ENCODE measurements around the gene ZNF521. TPM values are rescaled to one million over a fixed set of nuclear protein-coding genes. Genes with fewer than 3 reads are reported as not detected.

The ZNF521 gene
- polyA plus RNA-seq, 5 donors, result 32.9 to 56.8 (median 51.9) TPM

DNA sequence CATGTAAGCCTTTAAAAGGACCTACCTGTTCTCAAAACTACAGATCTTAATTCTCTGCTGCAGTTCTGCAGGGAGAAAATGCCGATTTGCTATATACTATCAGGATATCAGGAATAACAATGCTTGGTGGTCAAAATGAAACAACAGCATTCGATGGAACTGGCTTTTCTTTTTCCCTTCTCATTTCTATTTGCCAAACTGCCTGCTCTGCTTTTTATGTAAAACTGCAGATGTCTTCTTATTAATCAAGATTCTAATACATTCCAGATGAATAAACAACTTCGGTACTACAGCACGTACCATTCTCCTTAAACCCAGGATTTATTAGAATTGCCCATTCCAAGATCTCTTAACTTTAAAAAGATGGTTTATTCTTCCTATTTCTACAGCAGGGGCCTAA lies 100.9 kb downstream of the ZNF521 start:
- DNase-seq, result no peak

GRCh38 chr18:25250474-25250851 lies 101.5 kb downstream of the ZNF521 start:
- DNase-seq, result no peak

GRCh38 chr18:25248755-25249154 lies 103.2 kb downstream of the ZNF521 start:
- no peak for DNase-seq

DNA sequence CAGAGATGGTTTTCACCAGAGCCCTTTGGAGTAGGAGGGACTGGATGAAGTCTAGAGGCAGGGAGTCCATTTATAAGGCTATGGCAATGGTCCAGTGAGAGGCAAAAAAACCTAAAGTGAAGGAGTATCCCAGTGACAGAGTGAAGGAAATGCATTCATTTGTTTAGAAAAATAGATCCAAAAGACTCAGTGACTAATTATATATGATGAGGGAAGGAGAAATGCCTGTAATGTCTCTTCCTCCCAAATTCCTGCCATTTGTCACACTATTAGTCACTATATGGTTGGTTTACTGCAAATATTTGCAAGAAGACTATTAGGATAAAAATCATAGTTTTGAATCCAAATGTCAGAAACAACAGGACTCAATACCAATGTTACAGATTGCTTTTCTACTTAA lies 104.2 kb downstream of the ZNF521 start:
- no peak for DNase-seq

GRCh38 chr18:25244924-25245698 lies 106.9 kb downstream of the ZNF521 start:
- DNase-seq, result no peak

- DNase-seq, result no peak
These were observed 107.8 kb downstream of the ZNF521 start for GRCh38 chr18:25244170-25244569.

GRCh38 chr18:25243754-25244153 lies 108.2 kb downstream of the ZNF521 start:
- DNase-seq, result no peak

DNA sequence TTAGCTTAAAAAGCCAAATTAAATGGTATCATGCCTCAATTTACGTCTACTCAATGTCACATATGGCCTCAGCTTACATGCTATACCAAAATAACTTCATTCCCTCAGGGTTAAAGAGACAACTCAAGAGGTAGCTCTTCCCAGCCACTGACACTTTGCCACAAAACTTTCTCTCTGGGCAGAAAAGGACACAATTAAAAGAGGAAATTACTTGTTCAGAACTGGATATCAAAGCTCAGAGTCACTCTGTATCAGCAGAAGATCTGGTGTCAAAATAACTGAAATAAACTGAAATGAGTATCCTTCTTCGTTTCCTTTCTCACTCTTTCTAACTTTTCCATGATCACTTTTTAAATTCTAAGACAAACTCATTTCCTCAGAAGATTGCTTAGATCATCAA lies 108.7 kb downstream of the ZNF521 start:
- no peak for DNase-seq

GRCh38 chr18:25240420-25240770 lies 111.6 kb downstream of the ZNF521 start:
- DNase-seq, result no peak

DNA sequence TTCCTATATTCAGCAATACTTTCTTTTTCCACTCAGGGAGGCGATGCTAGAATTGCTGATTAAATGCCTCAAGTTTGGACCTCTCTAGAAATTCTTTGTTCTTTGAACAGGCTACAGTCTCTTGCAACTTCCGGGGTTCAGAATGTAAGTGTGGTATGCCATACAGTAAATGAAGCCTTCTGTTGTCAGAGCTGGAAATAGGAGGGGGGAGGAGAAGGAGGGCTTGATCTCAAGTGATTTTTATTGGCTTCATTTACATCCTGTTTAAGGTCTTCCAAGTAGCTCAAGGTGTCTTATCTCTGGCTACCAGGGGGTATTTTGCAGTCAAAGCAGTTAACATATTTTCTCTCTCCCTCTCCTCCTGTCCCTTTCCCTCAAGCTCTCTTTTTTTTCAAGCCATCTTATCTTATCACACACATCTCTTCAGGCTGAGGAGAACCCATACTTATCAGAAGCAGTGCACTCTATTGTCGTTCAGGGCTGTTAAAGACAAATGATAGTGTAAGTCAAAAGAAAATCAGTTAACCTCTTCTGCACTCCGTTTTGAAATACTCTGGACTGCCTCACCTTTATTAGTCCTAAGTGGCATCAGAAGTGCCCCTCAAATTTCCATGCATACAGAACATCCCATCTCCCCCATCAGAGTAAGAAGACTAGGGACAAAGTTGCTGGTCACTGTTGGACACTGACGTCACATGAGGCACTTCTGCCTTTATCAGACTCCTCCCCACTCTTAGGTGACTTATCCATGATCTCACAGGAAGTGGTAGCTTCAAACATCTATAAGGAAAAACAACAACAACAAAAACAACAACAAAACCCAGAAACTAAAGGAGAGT lies 112.2 kb downstream of the ZNF521 start:
- peak in 1 of 2 donors; percentile 38 for DNase-seq

DNA sequence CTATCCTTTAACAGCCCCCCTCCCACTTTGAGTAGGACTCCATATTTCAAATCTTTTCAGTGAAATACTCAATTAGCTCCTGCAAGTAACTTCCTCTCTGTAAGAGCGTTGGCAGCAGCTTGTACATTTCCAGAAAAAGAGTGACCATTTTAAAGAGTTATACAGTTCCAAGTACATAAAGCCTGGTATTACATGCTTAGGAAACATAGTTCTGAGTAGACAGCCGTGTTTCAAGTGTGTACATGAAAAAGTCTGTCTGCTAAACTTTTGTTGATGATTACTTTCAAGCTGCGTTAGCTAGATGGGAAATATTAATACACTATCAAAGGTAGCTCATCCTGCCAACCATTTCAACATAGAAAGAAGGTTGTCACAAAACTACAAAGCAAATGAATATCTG lies 112.8 kb downstream of the ZNF521 start:
- no peak for DNase-seq

- DNase-seq, result no peak
These were observed 114.2 kb downstream of the ZNF521 start for GRCh38 chr18:25237571-25238267.

DNA sequence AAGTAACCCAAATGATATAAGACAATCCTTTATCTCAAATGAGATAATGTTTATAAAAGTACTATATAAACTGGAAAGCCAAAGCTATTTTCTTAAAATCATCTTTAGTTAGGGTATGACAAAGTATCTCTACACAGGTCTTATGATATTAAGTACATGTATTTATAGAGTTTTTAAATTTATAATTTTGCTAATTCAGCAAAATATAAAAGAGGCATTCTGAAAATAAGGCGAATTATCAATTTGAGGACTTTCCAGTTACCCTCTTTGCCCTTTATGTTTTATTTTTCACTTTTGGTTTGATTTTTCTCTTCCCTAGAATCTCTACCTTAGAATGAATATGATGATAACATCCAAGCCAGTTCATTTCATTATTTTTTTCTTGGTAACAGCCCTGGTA lies 115.2 kb downstream of the ZNF521 start:
- DNase-seq, result no peak

DNA sequence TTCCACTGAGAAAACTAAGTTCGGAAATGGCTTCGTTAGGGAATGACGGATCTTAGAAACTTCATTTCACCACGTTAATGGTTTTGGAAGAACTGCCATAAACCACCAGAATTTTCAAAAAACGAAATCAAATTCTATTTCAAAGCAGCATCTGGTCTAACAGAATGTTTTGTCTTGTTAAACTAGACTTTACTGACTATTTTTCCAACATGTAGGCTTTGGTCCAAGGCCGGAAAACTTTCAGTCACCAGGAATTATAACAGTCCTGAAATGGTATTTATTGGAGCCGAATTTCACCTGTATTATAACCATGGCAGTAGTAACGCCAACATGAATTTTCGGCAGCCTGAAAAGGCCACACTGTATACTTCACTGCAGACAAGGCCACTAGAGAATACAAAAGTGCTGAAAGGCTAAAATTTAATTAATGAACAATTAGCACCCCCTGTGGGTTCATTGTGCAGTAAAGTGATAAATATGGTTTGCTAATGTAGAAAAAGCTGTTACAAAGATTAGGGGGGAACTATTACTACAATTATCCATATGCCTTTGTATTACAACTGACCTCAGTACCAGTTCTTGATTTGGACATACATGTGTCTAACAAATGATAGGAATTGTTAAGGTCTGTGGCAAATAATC lies 116.4 kb downstream of the ZNF521 start:
- DNase-seq, result no peak

DNA sequence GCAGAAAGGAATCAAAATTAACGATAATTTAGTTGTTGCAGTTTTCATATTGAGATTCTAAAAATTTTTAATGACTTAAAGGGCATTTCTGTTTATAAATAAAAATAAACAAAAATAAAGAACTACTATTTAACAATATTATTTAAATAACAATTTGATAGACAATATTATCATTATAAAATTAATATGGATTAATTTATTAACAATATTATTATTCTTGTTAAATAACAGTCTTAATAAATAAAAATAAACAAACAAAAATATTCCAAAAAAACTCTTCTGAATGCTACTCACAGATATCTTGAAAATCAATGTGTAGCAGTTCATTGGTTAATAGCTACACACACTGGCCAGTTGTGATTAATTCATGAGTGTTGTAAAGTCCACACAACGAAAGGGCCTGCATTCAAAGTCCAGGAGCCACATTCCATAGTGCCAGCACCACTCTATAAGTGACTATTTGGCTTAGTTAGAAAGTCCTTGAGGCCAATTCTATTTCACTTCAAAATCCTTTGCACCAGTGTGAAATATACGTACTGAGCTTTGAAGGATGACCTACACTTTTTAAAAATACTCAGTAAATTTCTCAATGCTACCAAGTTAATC lies 117.1 kb downstream of the ZNF521 start:
- DNase-seq, result no peak

DNA sequence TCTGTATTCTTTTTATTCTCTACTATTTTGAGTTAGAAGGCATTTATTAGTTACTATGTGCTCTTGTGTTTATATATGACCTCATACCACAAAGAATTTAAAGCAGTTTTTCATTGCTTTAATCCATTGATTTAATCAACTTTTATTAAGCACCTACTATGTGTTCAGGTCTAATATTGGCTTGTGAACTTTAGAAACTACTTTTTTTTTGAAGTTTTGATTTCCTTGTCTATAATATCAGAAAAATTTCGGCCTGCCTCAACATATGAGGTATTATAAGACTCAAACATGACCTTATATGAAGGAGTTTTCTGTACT lies 117.7 kb downstream of the ZNF521 start:
- DNase-seq, result no peak

- DNase-seq, result no peak
These were observed 118.2 kb downstream of the ZNF521 start for GRCh38 chr18:25233528-25234321.

DNA sequence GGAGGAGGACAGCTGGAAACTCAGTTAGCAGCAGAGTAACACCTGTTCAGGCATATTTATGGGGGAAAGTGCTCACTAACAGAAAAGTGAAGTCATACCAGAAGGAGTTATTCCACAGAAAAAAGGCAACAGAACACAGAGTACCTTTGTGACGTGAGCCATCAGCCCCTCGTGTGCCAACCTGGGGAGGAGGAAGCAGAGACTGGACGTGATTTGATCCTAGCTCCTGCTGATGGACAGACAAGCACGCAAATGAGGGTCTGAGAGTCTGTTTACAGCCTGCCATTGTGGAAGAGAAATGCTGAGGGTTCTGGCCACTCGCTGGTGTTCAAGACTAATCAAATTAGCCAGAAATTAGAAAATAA lies 120.7 kb downstream of the ZNF521 start:
- no peak for DNase-seq

DNA sequence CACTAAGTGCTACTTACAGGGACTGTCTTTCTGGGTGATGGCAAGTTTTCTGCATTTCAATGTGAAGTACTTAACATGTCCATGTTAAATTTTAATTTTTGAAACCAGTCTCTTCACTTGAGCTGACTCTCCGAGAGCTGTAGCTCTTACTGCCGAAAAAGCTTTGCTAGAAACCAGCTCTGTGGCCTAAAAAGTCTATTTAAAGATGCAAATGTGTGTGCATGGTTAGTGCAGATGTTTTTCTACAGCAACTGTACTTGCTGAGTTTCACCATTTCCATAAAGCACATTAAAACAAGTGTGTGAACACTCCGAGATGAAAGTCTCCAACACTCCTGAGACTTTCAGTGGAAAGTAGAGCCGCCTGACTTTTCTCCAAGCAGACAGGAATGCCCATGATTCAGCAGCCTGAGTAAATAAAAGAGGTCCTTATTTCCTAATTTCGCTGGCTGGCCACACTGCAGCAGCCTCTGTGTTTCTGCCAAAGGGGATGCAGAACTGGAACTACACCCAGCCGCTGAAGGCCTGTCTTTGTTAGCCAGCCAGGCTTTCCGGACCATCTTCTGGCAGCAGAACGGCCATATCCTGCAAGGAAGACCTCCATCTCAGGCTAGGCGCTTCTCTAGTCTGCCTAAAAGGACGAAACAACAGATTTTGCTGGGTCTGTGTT lies 121.2 kb downstream of the ZNF521 start:
- DNase-seq, result peak; percentile 81 to 88

- no peak for DNase-seq
These were observed 122.0 kb downstream of the ZNF521 start for GRCh38 chr18:25229920-25230319.

GRCh38 chr18:25229081-25229480 lies 122.9 kb downstream of the ZNF521 start:
- no peak for DNase-seq
